ENCODE data around the gene CERS6. TPM values are rescaled to one million over a fixed set of nuclear protein-coding genes. Genes with fewer than 3 reads are reported as not detected.

CERS6 gene
- total and polyA plus RNA-seq, 3 donors from 2014 or later: 24.7 to 71.0 (median 59.4) TPM

DNA sequence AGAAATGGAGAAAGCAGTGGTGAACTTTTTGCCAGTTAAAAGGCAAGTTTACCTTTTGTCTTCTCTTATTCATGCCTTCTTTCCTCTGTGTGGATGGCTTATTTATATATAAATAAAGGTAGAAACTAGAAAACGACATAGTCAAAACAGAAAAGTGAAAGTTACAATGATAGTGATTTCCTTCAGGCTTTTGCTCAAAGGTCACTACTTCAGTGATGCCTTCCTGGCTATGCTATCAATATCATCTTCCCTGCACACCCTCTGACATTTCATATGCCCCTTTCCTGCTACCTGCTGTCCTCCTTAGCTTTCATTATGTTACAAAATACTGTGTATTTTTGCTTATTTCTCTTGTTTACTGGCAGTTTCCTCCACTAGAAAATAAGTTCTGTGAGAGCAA, 214.4 kb downstream of the CERS6 start:
- no peak overlapping the region for H3K27ac ChIP-seq
- intact Hi-C loops (cut with DNase I; ENCODE audit: low total_unique reads): no loop called here
- no peak for TF ChIP-seq POLR2A (IDR thresholded peaks at IDR 0.05)
- TF ChIP-seq, protein P1, sequence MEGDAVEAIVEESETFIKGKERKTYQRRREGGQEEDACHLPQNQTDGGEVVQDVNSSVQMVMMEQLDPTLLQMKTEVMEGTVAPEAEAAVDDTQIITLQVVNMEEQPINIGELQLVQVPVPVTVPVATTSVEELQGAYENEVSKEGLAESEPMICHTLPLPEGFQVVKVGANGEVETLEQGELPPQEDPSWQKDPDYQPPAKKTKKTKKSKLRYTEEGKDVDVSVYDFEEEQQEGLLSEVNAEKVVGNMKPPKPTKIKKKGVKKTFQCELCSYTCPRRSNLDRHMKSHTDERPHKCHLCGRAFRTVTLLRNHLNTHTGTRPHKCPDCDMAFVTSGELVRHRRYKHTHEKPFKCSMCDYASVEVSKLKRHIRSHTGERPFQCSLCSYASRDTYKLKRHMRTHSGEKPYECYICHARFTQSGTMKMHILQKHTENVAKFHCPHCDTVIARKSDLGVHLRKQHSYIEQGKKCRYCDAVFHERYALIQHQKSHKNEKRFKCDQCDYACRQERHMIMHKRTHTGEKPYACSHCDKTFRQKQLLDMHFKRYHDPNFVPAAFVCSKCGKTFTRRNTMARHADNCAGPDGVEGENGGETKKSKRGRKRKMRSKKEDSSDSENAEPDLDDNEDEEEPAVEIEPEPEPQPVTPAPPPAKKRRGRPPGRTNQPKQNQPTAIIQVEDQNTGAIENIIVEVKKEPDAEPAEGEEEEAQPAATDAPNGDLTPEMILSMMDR (IDR thresholded peaks at IDR 0.05): no peak
- DNase-seq: no peak
- no peaks in the 10 kb centered on the region for H3K4me1 ChIP-seq
- no peak overlapping the region for H3K4me3 ChIP-seq
- H3K27me3 ChIP-seq: no peaks in the 10 kb centered on the region
- H3K9me3 ChIP-seq: no peaks in the 10 kb centered on the region
- 73 to 78% methylated on average over 1 of the region's 1 CpG for WGBS, 2 donors
- no peaks in the 10 kb centered on the region for H3K36me3 ChIP-seq (ENCODE audit: low read depth, missing control alignments)

DNA sequence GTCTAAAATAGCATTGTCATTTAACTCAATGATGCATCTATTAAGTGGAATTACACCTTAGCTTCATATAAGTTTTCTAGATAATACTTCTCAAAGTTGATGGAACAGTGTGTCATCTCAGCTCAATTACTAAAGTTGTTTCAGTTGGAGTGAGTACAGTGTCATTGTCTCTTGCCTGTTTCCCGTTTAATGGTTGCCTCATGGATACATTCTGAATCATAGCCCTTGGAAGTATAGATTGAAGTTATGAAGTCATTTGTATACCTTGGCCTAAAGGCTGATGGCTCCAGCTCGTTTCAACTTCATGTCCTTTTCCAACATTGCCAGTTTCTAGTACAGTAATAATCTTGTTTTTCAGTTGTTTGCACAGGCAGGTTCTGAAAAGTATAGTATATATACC, 215.9 kb downstream of the CERS6 start:
- no peak overlapping the region for H3K27ac ChIP-seq
- intact Hi-C loops (cut with DNase I; ENCODE audit: low total_unique reads): no loop called here

DNA sequence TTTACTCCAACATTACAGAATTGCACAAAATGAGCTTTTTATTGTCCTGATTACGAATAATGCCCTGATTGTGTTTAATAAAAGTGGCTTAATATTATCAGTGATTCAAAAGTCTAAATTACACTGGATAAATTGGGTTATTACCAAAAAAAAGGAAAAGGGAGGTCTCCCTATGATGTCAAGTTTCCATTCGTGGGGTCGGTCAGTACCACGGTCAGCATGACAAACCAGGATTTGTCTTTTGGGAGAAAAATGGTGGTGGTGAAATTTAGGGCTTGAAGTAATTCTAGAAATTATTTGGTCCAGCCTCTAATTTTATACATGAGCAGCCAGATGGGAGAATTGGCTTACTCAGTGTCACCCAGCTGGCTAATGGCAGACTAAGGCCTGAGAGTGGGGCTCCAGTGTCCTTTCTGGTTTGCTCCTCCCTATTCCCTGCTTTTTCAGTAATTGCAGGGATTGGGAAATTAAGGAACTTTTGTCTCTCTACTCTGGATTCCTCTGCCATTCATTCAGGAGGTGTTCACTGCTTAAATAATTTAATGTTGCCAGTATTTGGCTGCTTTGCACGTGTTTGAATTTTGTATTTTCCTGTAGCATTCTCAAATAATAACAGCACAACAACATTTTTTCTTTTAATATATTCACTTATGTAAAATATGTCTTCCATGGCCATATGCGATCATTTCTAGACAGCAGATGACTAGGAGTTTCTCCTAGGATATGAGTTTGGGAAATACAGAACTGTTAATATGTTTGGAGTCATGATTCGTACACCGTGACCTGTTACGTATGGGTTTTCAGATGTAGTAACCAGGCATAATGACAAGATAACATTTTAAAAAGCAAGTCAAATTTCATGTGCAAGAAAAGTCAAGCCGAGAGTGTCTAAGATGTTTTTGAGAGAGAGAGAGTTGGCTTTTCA, 217.5 kb downstream of the CERS6 start:
- H3K4me1 ChIP-seq: no peaks in the 10 kb centered on the region
- intact Hi-C loops (cut with DNase I; ENCODE audit: low total_unique reads): no loop called here
- TF ChIP-seq, protein P1 (IDR thresholded peaks at IDR 0.05): no peak
- TF ChIP-seq POLR2A (IDR thresholded peaks at IDR 0.05): no peak
- 82 to 86% methylated on average over 10 of the region's 10 CpGs for WGBS, 2 donors
- no peak overlapping the region for H3K4me3 ChIP-seq
- no peak overlapping the region for H3K27ac ChIP-seq
- no peak for DNase-seq
- H3K9me3 ChIP-seq: no peaks in the 10 kb centered on the region
- H3K27me3 ChIP-seq: no peaks in the 10 kb centered on the region
- H3K36me3 ChIP-seq (ENCODE audit: low read depth, missing control alignments): no peaks in the 10 kb centered on the region

More for the DNA sequence above, 215.9 kb downstream of the CERS6 start:
- 77 to 86% methylated on average over 2 of the region's 2 CpGs for whole genome bisulfite sequencing, 2 donors
- TF ChIP-seq POLR2A (IDR thresholded peaks at IDR 0.05): no peak
- TF ChIP-seq, protein P1 (IDR thresholded peaks at IDR 0.05): no peak
- no peak for DNase-seq
- no peaks in the 10 kb centered on the region for H3K36me3 ChIP-seq (ENCODE audit: low read depth, missing control alignments)
- no peaks in the 10 kb centered on the region for H3K27me3 ChIP-seq
- H3K4me3 ChIP-seq: no peak overlapping the region
- no peaks in the 10 kb centered on the region for H3K4me1 ChIP-seq
- no peaks in the 10 kb centered on the region for H3K9me3 ChIP-seq

DNA sequence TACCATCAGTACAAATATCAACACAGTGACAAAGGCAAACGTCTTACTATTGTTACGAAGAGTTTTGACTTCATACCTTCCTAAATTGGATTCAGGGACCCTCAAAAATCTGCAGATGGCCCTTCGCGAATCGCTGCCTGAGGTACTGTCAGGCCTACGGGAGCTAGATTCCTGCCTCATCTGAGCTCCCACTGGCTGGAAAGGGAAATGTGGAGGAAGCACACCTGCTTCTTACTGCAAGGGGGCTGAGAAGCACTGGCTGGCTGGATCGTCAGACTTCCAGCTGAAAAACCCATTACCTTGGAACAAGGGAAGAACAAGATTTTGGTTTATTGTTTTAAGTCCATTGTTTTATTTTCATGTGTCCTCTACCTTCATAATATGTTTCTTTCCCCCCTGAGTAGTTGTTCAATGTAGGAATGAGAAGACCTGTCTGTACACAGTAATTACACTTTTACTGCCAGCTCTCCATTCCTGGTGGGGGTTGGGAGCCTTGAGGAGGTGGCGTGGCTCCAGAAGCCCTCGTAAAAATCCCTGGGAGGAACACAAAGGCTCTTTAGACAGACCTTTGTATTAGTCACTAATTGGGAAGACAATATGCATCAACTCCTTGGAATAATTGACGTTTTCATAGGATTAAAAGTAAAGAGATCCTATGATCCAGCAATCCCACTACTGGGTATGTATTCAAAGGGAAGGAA, 222.2 kb downstream of the CERS6 start:
- intact Hi-C loops (cut with DNase I; ENCODE audit: low total_unique reads): no loop called here
- DNase-seq: no peak
- no peaks in the 10 kb centered on the region for H3K9me3 ChIP-seq
- 89 to 93% methylated on average over 10 of the region's 10 CpGs for WGBS, 2 donors
- H3K4me1 ChIP-seq: no peaks in the 10 kb centered on the region
- H3K4me3 ChIP-seq: no peak overlapping the region
- H3K36me3 ChIP-seq (ENCODE audit: low read depth, missing control alignments): no peaks in the 10 kb centered on the region
- H3K27ac ChIP-seq: no peak overlapping the region
- no peaks in the 10 kb centered on the region for H3K27me3 ChIP-seq
- no peak for TF ChIP-seq POLR2A (IDR thresholded peaks at IDR 0.05)
- TF ChIP-seq, protein P1 (IDR thresholded peaks at IDR 0.05): no peak

Measured in testis (tissue), 3 donors.